ENCODE measurements around the gene ARHGEF28.

The ARHGEF28 gene

DNA sequence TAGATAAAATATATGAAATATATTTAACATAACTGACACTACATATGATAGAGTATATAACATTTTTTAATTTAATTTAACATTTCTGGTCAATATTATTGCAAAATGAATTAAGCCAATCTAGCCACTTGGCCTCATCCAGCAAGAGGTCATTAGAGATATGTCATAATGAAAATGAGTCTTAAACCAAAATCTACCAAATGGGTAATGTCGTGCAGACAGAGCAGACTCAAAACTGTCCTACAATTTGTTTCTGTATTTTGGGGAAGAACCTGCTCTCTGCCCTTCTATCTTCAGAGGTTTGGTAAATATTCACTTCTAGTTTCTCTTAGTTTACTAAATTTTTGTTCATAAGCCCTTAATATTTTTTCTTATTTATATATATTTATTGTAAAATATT is 61.4 kb downstream of the ARHGEF28 start:
- Mint-ChIP-seq H3K9me3 (no peaks in the 10 kb centered on the region), H3K4me1 (ENCODE audit: low read depth) (no peaks in the 10 kb centered on the region), H3K36me3 (ENCODE audit: low read depth) (no peaks in the 10 kb centered on the region), H3K4me3 (no peak overlapping the region), H3K27ac (no peak overlapping the region), H3K27me3 (ENCODE audit: low read depth) (peaks cover 6% of the 10 kb centered on the region)

DNA sequence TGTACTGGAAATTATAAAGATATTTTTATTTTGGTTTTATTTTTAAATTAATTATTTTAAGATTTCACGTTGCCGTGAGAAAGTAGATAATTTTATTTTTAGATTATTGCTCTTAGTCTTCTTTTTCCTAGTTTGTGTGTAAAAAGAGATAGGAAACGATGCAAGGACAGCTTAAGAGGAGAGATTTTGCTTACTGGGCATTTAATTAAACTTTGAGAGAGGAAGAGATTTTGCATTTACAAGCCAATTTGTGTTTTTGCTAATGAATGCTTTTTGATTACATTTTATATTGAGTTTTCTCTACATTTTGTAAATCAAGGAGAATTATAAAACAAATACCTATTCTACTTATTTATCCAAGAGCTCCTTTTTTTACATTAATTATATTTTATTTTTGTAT is 64.0 kb downstream of the ARHGEF28 start:
- Mint-ChIP-seq H3K36me3 (ENCODE audit: low read depth) (no peaks in the 10 kb centered on the region), H3K4me1 (ENCODE audit: low read depth) (peaks cover 6% of the 10 kb centered on the region), H3K4me3 (no peak overlapping the region), H3K9me3 (no peaks in the 10 kb centered on the region), H3K27me3 (ENCODE audit: low read depth) (peaks cover 6% of the 10 kb centered on the region), H3K27ac (no peak overlapping the region)

DNA sequence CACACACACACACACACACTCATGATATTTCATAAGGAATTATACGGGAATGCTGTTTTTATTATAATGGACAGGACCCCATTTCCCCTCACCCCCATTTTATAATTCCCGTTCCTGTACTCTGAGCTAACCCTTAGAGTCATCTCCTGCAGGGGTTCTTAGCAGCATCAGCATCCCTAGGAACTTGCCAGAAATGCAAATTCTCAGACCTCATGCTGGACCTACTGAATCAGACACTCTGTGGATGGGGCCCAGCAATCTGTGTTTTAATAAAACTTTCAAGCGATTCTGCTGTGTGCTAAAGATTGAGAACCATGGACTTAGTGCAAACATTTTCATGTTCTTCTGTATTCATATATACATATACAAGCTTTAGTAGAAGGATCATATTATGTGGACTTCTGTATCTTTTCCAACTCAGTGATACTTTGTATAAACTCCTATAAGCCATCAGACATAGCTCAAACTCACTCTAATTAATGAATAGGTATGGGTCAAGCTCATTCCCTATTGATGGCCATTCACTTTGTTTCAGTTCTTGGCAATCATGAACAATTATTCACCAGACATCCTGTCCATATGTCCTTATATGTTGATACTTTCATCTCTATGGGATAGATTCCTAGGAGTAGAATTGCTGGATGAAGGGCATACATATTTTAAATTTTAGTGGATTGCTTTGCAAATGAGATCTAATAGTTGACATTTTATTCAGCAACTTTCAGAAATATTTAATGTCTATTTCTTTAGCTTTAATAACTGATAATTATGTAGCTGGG is 65.5 kb downstream of the ARHGEF28 start:
- no peaks in the 10 kb centered on the region for H3K9me3 Mint-ChIP-seq
- H3K36me3 Mint-ChIP-seq (ENCODE audit: low read depth): no peaks in the 10 kb centered on the region
- H3K27ac Mint-ChIP-seq: no peak overlapping the region
- H3K4me1 Mint-ChIP-seq (ENCODE audit: low read depth): peaks cover 6% of the 10 kb centered on the region
- H3K27me3 Mint-ChIP-seq (ENCODE audit: low read depth): no peaks in the 10 kb centered on the region
- H3K4me3 Mint-ChIP-seq: no peak overlapping the region

DNA sequence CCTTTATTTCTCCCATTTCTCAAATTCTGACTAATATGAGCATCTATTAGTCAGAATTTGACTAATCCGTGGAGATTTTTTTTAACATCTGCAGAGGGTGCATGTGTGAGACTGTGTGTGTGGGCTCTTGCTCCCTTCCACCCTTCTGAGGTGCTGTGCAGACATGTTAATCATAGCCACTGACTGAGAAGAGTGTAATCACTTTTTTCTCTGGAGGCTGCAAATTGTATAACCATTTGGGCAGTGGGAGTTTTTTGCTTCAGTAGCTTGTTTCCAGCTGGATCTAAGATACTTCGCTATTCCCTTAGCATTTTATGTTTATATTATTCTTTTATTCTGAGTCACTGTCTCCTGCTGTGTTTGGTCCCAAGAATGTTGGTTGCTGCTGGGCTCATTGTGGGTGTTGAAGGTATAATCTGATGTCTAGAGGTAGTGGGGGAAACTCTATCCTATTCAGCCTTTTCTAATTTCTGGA is 66.2 kb downstream of the ARHGEF28 start:
- Mint-ChIP-seq H3K27ac (no peak overlapping the region), H3K9me3 (no peaks in the 10 kb centered on the region), H3K4me1 (ENCODE audit: low read depth) (peaks cover 6% of the 10 kb centered on the region), H3K4me3 (no peak overlapping the region), H3K27me3 (ENCODE audit: low read depth) (no peaks in the 10 kb centered on the region), H3K36me3 (ENCODE audit: low read depth) (no peaks in the 10 kb centered on the region)

DNA sequence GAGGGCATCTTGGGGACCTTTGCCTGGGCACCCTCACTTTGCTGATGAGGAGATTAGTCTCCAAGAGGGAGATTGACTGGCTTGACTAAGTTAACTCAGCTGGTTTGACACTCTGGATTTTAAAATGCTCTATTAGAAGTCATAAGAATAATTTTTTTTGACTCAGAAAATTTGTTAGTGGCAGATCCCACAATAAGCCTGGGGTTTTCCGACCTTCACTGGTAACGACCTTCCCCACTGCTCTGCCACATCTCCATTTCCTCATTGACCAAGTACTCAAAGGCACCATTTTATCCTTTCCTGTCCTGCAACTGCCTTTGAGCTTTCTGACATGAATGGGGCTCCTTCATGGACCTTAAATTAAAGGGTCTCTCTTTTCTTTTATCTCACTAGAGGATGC is 67.0 kb downstream of the ARHGEF28 start:
- Mint-ChIP-seq H3K4me1 (ENCODE audit: low read depth) (peaks cover 6% of the 10 kb centered on the region), H3K4me3 (no peak overlapping the region), H3K9me3 (no peaks in the 10 kb centered on the region), H3K27ac (no peak overlapping the region), H3K36me3 (ENCODE audit: low read depth) (no peaks in the 10 kb centered on the region), H3K27me3 (ENCODE audit: low read depth) (no peaks in the 10 kb centered on the region)

DNA sequence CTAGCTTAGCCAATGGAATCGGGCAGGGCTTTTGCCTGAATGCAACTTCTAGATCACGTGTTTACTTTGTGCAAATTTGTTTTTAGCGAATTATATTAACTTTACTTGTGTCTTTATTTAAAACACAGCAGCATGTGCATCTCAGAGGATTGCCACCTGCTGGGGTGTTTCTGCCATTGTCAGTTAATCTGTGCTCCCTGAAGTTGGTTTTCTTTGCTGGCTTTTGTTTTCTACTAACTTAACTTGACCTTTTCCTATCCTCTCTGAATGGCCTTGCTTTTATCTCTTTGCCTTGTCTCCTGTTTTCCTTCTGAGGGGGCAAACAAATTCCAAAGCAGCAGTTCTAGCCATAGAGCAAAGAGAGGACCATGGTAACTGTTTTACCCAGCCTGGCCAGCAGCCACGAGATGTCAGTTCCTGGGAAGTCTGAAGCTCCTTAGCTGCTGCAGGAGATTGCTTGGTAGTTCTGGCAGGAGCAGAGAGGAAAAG is 67.6 kb downstream of the ARHGEF28 start:
- H3K9me3 Mint-ChIP-seq: no peaks in the 10 kb centered on the region
- no peak overlapping the region for H3K4me3 Mint-ChIP-seq
- H3K27ac Mint-ChIP-seq: no peak overlapping the region
- peaks cover 6% of the 10 kb centered on the region for H3K4me1 Mint-ChIP-seq (ENCODE audit: low read depth)
- no peaks in the 10 kb centered on the region for H3K36me3 Mint-ChIP-seq (ENCODE audit: low read depth)
- H3K27me3 Mint-ChIP-seq (ENCODE audit: low read depth): peaks cover 5% of the 10 kb centered on the region

DNA sequence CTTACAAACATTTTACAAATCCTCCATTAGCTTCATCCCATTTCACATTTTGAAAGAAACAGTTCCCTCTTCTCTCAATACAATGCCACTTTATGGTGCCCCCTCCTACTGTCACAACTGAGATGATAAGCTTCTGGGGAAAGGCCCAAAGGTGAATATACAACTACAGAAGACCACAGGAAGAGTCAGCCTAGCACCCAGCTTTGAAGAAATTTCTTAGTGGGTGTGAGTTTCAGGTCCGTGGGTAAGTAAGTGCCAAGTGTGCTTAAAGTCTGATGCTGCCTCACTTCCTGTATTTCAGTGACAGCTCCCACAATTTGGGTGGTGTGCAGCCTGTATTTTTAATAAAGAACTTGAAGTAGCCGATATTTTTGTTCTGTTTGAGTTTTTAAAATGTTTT is 68.1 kb downstream of the ARHGEF28 start:
- Mint-ChIP-seq H3K27me3 (ENCODE audit: low read depth) (peaks cover 9% of the 10 kb centered on the region), H3K4me1 (ENCODE audit: low read depth) (peaks cover 6% of the 10 kb centered on the region), H3K27ac (no peak overlapping the region), H3K9me3 (no peaks in the 10 kb centered on the region), H3K36me3 (ENCODE audit: low read depth) (no peaks in the 10 kb centered on the region), H3K4me3 (no peak overlapping the region)

DNA sequence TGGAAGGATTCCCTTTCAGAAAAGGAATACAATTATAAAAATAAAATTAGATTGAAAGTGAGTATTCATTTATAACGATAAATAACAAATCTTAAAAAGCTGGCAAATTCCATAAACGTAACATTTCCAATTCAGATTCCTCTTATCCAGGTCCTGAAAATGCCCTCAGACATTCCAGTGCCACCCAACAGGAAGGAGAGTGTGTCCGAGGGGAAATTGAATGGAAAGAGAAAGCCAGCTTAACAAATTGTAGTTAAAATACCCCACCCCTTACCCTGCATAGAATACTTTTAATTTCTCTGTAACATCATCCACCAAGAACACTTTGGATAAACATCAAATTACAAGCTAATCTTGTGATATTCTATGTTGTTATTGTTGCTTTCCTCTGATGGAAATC is 72.0 kb downstream of the ARHGEF28 start:
- H3K27me3 Mint-ChIP-seq (ENCODE audit: low read depth): peaks cover 17% of the 10 kb centered on the region
- H3K9me3 Mint-ChIP-seq: no peaks in the 10 kb centered on the region
- peaks cover 6% of the 10 kb centered on the region for H3K4me1 Mint-ChIP-seq (ENCODE audit: low read depth)
- H3K4me3 Mint-ChIP-seq: no peak overlapping the region
- no peak overlapping the region for H3K27ac Mint-ChIP-seq
- H3K36me3 Mint-ChIP-seq (ENCODE audit: low read depth): no peaks in the 10 kb centered on the region

DNA sequence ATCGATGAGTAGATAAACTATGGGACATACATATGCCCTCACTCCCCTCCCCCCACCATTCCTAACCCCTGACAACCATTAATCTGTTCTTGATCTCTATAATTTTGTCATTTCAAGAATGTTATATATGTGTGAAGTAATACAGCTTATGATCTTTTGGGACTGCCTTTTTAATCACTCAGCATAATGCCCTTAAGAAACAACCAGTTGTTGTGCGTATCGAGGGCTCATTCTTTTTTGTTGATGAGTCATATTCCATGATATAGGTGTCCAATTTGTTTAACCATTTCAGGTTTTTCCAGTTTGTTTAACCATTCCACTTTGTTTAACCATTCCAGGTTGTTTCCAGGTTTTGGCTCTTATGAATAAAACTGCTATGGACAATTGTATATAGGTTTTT is 75.6 kb downstream of the ARHGEF28 start:
- no peak overlapping the region for H3K27ac Mint-ChIP-seq
- no peaks in the 10 kb centered on the region for H3K4me1 Mint-ChIP-seq (ENCODE audit: low read depth)
- H3K9me3 Mint-ChIP-seq: no peaks in the 10 kb centered on the region
- H3K4me3 Mint-ChIP-seq: no peak overlapping the region
- peaks cover 20% of the 10 kb centered on the region for H3K27me3 Mint-ChIP-seq (ENCODE audit: low read depth)
- H3K36me3 Mint-ChIP-seq (ENCODE audit: low read depth): no peaks in the 10 kb centered on the region

DNA sequence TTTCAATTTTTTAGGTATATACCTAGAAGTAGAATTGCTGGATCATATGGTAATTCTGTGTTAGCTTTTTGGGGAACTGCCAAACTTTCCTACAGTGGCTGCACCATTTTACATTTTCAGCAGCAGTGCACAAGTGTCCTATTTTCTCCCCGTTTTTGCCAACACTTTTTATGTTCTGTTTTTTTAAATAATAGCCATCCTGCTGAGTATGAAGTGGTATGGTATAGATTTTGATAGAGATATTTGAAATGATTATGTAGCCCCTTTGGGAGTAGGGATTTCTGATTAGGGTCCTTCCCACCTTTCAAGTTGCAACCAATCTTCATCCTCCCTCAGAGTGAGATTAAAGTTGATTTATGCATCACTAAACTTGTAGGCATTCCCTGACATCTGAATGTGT is 76.5 kb downstream of the ARHGEF28 start:
- Mint-ChIP-seq H3K27me3 (ENCODE audit: low read depth) (peaks cover 20% of the 10 kb centered on the region), H3K36me3 (ENCODE audit: low read depth) (no peaks in the 10 kb centered on the region), H3K4me1 (ENCODE audit: low read depth) (no peaks in the 10 kb centered on the region), H3K9me3 (no peaks in the 10 kb centered on the region), H3K4me3 (no peak overlapping the region), H3K27ac (no peak overlapping the region)

DNA sequence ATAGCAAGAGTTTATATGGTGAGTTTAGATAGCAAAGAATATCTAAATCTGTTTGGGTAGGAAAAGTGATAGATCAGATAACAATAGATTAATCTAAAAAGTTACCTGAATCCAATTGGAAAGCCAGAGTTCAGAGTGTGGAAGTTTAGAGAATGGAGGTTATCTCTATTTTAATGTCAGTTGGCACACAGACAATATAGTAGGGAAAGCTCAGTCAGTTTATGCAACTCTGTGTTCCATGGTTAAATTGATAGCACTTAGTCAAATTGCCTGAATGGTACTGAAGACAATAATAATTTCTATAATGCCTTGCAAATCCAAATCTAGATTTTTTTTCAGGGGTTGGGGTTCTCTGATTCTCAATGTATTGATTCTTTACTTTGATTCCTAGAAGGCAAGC is 77.0 kb downstream of the ARHGEF28 start:
- Mint-ChIP-seq H3K27me3 (ENCODE audit: low read depth) (peaks cover 20% of the 10 kb centered on the region), H3K4me1 (ENCODE audit: low read depth) (no peaks in the 10 kb centered on the region), H3K9me3 (no peaks in the 10 kb centered on the region), H3K4me3 (no peak overlapping the region), H3K36me3 (ENCODE audit: low read depth) (no peaks in the 10 kb centered on the region), H3K27ac (no peak overlapping the region)

DNA sequence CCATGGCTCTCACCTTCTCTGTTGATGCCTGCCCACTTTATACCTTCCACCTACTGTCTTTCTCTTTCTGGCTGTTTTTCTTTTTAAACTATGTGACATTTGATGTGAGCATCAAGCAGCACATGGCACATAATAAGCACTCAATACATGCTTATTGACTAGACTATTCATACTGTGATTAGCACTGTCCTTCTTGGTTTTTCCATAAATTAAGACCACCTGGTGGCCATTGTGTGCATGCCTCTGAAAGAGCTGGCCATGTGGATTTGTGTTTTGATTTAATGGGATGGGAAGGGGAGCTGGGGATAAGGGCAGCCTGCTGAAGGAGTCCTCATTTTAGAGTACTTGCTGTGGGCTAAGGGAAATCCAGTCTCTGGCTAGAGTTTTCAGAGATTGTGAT is 79.4 kb downstream of the ARHGEF28 start:
- Mint-ChIP-seq H3K4me1 (ENCODE audit: low read depth) (no peaks in the 10 kb centered on the region), H3K27me3 (ENCODE audit: low read depth) (peaks cover 7% of the 10 kb centered on the region), H3K36me3 (ENCODE audit: low read depth) (no peaks in the 10 kb centered on the region), H3K9me3 (no peaks in the 10 kb centered on the region), H3K4me3 (no peak overlapping the region), H3K27ac (no peak overlapping the region)

DNA sequence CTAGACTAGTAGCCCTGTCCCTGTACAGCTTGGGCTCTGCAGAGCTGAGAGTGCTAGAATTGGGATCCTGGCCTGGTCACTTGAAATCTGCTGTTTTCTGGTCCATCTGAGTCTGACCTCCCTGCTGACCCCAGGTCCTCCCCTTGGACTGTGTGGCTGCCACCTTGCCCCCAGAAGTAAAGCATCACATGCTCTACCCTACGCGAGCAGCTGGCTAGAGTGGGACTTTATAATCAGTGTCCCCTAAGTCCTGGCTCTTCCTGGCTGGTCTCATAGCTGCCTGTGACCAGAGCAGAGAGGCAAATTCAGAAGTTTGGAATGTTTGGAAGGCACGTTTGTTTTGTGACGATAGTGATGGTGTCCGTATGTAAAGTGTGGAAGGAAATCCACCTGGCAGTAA is 81.0 kb downstream of the ARHGEF28 start:
- no peak overlapping the region for H3K4me3 Mint-ChIP-seq
- H3K4me1 Mint-ChIP-seq (ENCODE audit: low read depth): no peaks in the 10 kb centered on the region
- no peaks in the 10 kb centered on the region for H3K9me3 Mint-ChIP-seq

DNA sequence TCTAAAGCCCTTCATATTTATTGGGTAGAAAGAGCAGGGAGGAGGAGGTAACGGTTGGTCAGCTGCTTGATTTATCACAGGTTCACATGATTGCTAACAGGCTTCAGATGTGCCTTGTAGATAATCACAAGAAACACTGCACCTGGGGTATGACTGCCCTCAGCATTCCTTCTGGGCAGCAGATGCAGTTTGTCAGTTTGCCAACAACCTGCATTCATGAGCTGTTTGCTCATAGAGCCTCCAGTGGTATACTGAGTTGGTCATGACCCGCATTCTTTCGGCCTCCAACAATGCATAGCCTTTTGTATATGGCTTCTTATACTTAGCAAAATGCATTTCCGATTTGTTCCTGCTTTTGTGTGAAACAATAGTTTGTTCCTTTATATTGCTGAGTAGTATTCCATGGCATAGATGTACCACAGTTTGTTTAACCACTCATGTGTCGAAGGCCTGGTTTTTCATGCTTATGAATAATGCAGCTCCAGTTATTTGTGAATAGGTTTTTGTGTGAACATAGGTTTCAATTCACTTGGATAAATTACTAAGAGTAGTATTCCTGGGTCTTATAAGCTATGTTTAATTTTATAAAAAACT is 83.6 kb downstream of the ARHGEF28 start:
- no peaks in the 10 kb centered on the region for H3K9me3 Mint-ChIP-seq
- H3K36me3 Mint-ChIP-seq (ENCODE audit: low read depth): no peaks in the 10 kb centered on the region
- no peaks in the 10 kb centered on the region for H3K4me1 Mint-ChIP-seq (ENCODE audit: low read depth)
- H3K27ac Mint-ChIP-seq: no peak overlapping the region
- H3K27me3 Mint-ChIP-seq (ENCODE audit: low read depth): peaks cover 23% of the 10 kb centered on the region
- no peak overlapping the region for H3K4me3 Mint-ChIP-seq

More for the DNA sequence above, 81.0 kb downstream of the ARHGEF28 start:
- Mint-ChIP-seq H3K27ac (no peak overlapping the region), H3K36me3 (ENCODE audit: low read depth) (no peaks in the 10 kb centered on the region), H3K27me3 (ENCODE audit: low read depth) (peaks cover 7% of the 10 kb centered on the region)

DNA sequence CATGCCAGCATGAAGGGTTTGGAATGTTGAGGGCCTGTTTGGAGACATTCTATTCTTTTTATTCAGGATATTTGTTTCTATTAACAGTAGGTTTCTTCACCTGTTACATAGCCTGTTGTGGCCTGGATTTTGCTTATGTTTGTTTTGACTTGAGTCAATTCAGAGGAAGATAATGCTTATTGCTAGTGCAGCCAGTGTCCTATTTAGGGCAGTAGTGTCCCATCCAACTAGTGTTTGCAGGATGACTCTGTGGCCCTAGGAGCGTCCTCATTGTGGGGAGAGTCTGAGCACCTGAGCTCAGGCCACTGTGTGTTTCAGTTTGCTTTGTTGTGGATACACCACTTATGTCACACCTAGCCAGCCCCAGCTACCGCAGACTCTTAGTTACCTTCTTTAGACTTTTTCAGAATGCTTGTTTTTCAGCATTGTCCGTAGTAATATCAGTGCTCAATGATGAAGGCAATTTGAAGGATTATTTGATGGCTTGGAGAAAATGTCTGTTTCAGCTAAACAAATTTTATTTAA is 90.3 kb downstream of the ARHGEF28 start:
- Mint-ChIP-seq H3K4me3 (no peak overlapping the region), H3K27ac (no peak overlapping the region), H3K27me3 (ENCODE audit: low read depth) (peaks cover 24% of the 10 kb centered on the region), H3K36me3 (ENCODE audit: low read depth) (no peaks in the 10 kb centered on the region), H3K9me3 (no peaks in the 10 kb centered on the region), H3K4me1 (ENCODE audit: low read depth) (no peaks in the 10 kb centered on the region)

Measured in T-helper 1 cell treated with Interleukin-12 subunit alpha and Interleukin-12 subunit beta and Interleukin-4 antibody, amounts not matched to agents 30 μg/mL and 1 μg/mL, for 36 hours (primary cell).